ENCODE results near the gene DOK3. TPM values are rescaled to one million over a fixed set of nuclear protein-coding genes. Genes with fewer than 3 reads are reported as not detected.

Gene DOK3
- total and polyA plus RNA-seq, 12 donors, result 0.74 to 11.4 (median 2.3) TPM

DNA sequence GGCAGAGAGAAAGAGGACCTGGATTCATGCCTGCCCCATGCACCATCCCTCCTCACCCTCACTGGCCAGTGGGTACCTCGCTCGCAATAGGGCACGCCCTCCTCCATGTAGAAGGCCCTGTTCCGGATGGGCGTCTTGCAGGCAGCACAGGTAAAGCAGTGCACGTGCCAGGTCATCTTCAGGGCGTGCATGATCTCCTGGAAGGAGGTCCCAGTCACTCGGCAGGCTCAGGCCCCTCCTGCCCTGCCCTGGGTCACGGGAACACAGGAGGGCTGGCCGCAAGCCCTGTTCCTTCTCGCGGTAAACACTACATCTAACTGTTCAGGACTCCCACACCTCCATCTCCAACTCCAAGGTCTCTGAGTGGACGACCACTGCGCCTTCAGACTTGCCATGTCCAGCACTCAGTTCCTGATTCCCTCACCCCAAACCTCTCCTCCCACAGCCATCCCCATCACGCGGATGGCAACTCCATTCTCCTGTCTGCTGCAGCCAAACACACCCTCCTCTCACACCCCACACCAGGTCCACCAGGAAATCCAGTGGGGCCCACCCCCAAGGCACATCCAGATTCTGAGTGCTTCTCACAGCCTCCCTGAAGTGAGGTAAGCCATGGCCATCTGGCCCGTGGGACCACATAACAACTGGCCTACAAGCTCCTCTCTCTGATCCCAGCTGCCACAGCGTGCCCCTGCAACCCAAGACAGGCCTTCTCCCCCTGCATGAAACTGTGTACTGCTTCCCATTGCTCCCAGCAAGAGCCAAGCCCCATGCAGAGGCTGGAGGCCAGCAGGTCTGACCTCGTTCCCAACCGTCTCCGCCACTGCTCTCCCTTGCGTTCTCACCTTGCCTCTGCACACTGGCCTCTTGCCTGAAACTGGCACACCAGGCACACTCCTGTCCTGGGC lies 25.4 kb downstream of the DOK3 start:
- Histone ChIP-seq H3K36me3 (peaks cover 0 to 74% (median 32%) of the 10 kb centered on the region in 9 donors), H3K4me1 (peaks cover 0 to 18% (median 10%) of the 10 kb centered on the region in 9 donors), H3K27ac (no peak overlapping the region), H3K9me3 (no peaks in the 10 kb centered on the region), H3K4me3 (no peak overlapping the region), H3K27me3 (no peaks in the 10 kb centered on the region)
- ATAC-seq (no peak), DNase-seq (no peak)
- WGBS, 2 donors, result 89 to 91% methylated on average over 22 of the region's 22 CpGs
- intact Hi-C loops (cut with DNase I), result no loop called here
- TF ChIP-seq, protein P1, sequence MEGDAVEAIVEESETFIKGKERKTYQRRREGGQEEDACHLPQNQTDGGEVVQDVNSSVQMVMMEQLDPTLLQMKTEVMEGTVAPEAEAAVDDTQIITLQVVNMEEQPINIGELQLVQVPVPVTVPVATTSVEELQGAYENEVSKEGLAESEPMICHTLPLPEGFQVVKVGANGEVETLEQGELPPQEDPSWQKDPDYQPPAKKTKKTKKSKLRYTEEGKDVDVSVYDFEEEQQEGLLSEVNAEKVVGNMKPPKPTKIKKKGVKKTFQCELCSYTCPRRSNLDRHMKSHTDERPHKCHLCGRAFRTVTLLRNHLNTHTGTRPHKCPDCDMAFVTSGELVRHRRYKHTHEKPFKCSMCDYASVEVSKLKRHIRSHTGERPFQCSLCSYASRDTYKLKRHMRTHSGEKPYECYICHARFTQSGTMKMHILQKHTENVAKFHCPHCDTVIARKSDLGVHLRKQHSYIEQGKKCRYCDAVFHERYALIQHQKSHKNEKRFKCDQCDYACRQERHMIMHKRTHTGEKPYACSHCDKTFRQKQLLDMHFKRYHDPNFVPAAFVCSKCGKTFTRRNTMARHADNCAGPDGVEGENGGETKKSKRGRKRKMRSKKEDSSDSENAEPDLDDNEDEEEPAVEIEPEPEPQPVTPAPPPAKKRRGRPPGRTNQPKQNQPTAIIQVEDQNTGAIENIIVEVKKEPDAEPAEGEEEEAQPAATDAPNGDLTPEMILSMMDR (IDR thresholded peaks at IDR 0.05), result no peak

DNA sequence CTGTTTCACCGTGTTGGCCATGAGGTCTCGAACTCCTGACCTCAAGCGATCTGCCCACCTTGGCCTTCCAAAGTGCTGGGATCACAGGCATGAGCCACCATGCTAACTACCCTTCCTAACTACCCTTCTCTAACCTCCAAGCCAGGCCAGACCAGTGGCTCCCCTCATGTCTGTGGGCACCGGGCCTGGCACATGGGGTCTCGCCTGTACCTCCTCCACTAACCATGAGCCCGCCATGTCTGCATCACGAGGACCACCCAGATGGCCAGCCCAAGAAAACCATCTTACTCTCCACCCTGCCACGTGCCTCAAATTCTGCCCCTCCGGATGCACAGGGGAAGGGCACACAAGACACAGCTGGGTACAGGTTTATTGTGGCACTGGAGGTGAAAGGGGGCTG lies 26.6 kb downstream of the DOK3 start:
- Histone ChIP-seq H3K27me3 (no peaks in the 10 kb centered on the region), H3K9me3 (no peaks in the 10 kb centered on the region), H3K27ac (no peak overlapping the region), H3K4me1 (peaks cover 0 to 30% (median 21%) of the 10 kb centered on the region in 9 donors), H3K36me3 (peaks cover 0 to 62% (median 22%) of the 10 kb centered on the region in 9 donors), H3K4me3 (no peak overlapping the region)
- no peak for ATAC-seq
- 95 to 98% methylated on average over 9 of the region's 9 CpGs for WGBS, 2 donors
- TF ChIP-seq, protein P1 (IDR thresholded peaks at IDR 0.05), result no peak
- intact Hi-C loops (cut with DNase I), result no loop called here
- DNase-seq, result no peak

DNA sequence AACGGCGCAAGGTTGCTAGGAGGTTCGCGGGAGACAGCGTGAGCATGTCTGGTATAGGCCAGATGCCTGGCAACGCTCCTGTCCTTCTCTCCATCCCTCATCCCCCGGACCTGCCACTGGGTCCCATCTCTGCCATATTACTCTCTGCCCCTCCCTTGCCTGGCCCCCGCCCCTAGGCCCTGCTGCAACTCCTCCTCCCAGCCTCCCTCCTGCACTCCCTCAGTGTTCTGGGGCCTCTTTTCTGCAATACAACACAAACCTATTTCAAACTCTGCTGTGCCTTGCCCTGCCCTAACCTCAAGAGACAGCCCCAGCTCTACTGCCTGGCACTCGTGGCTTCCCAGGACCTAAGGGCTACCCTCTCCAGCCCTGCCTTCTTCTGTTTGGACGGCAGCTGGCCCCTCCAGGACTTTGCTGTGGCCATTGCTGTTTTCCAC lies 27.2 kb downstream of the DOK3 start:
- H3K36me3 ChIP-seq, result peaks cover 0 to 55% (median 15%) of the 10 kb centered on the region in 9 donors
- WGBS, 2 donors, result 92 to 94% methylated on average over 10 of the region's 10 CpGs
- no peak for DNase-seq
- H3K4me1 ChIP-seq, result peaks cover 0 to 32% (median 23%) of the 10 kb centered on the region in 9 donors
- TF ChIP-seq, protein P1 (IDR thresholded peaks at IDR 0.05), result no peak
- H3K9me3 ChIP-seq, result no peaks in the 10 kb centered on the region
- ATAC-seq, result no peak
- H3K27ac ChIP-seq, result no peak overlapping the region
- intact Hi-C loops (cut with DNase I), result no loop called here
- no peaks in the 10 kb centered on the region for H3K27me3 ChIP-seq
- no peak overlapping the region for H3K4me3 ChIP-seq

DNA sequence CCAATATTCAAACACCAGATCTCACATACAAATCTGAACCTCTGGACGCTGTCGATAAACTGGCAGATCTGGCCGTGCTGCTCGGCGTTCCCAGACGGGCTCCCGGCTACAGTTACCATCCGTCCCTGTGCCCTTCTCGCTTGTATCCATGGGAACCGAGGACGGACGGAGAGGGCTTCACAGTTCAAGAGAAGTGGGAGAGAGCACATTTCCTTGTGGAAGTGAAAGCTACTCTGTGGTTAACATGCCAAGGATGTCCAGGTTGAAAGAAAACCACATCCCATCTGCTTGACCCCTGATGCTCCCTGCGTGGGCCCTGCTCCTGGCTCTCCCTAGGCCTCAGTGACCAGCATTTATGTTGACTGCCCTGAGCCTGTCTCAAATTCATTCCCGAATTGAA lies 29.9 kb downstream of the DOK3 start:
- ATAC-seq (peak; percentile 4 to 38 (median 24)), DNase-seq (no peak)
- intact Hi-C loops (cut with DNase I), result no loop called here
- TF ChIP-seq, protein P1 (IDR thresholded peaks at IDR 0.05), result no peak
- H3K27me3 ChIP-seq, result peaks cover 0 to 10% (median 1%) of the 10 kb centered on the region in 7 donors
- H3K9me3 ChIP-seq, result no peaks in the 10 kb centered on the region
- no peak overlapping the region for H3K4me3 ChIP-seq
- H3K4me1 ChIP-seq, result peaks cover 0 to 43% (median 28%) of the 10 kb centered on the region in 9 donors
- peaks cover 0 to 30% (median 6%) of the 10 kb centered on the region in 9 donors for H3K36me3 ChIP-seq
- WGBS, 2 donors, result 24 to 33% methylated on average over 14 of the region's 14 CpGs
- H3K27ac ChIP-seq, result peak overlapping the region in 9 of 10 donors; percentile 14 to 80 (median 62)

Measured in heart right ventricle (tissue), 16 donors.